ENCODE measurements around the gene RASGRP1.

DNA sequence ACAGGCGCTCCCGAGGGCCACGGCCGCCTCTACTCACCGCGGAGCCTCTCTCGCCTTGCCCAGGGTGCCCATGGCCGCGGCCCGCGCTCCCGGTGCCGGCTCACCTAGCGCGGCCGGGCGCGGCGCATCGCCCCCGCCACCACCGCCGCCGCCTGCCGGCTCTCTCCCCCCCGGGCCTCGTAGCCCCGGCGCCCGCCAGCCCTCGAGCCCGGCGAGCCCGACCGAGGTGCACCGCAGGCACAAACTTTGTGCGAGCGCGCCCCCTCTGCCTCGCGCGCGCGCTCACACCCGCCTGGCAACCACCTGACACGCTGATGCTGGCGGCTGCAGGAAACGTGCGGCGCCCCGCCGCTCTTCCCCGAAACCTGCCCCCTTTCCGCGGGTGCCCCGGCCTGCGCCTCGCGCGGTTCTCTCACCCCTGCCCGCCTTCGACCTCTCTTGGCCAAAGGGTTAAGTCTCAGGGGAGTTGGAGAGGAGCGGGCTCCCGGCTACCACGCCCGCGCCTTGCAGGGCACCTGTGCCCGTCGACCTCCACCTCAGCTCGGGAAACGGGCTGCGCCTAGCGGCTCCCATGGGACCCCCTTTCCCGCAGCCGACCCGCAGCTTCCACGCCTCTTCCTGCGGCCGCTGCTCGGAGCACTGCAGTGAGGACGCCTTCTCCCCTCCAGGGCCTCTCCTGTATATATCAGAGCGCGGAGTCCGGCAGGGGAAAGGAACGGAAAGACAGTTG is at the start of gene RASGRP1:
- TF ChIP-seq, protein P1, sequence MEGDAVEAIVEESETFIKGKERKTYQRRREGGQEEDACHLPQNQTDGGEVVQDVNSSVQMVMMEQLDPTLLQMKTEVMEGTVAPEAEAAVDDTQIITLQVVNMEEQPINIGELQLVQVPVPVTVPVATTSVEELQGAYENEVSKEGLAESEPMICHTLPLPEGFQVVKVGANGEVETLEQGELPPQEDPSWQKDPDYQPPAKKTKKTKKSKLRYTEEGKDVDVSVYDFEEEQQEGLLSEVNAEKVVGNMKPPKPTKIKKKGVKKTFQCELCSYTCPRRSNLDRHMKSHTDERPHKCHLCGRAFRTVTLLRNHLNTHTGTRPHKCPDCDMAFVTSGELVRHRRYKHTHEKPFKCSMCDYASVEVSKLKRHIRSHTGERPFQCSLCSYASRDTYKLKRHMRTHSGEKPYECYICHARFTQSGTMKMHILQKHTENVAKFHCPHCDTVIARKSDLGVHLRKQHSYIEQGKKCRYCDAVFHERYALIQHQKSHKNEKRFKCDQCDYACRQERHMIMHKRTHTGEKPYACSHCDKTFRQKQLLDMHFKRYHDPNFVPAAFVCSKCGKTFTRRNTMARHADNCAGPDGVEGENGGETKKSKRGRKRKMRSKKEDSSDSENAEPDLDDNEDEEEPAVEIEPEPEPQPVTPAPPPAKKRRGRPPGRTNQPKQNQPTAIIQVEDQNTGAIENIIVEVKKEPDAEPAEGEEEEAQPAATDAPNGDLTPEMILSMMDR (IDR thresholded peaks at IDR 0.05) = no peak
- TF ChIP-seq EZH2 (IDR thresholded peaks at IDR 0.05; ENCODE audit: borderline replicate concordance, insufficient read depth, low read depth, low read length, poor library complexity, severe bottlenecking) = no peak

Data from B cell (primary cell).